Trophoblast cell (in vitro differentiated cells and primary cell): ENCODE data around the gene TMPRSS3.

Experiments
- DNase-seq, 2 donors: peaks; one replicate each; pipeline ENCODE4 v3.0.0-alpha.2; 2016
- H2AFZ ChIP-seq: 2 replicates; pipeline ENCODE4 v1.6.1; 2013; ENCODE audit warnings: low read length, moderate library complexity, mild to moderate bottlenecking; ENCODE audit not compliant: insufficient read depth, poor library complexity
- H2AK5ac ChIP-seq: 2 replicates; pipeline ENCODE4 v1.6.1; 2013; ENCODE audit warnings: mild to moderate bottlenecking, low read length
- H2BK120ac ChIP-seq: 2 replicates; pipeline ENCODE4 v1.6.1; 2013; ENCODE audit warnings: low read length, mild to moderate bottlenecking, moderate library complexity; ENCODE audit not compliant: insufficient read depth, poor library complexity
- H2BK12ac ChIP-seq: 2 replicates; pipeline ENCODE4 v1.6.1; 2013; ENCODE audit warnings: mild to moderate bottlenecking, low read length, moderate library complexity
- H2BK5ac ChIP-seq: 2 replicates; pipeline ENCODE4 v1.6.1; 2013; ENCODE audit warnings: low read length, low read depth, moderate library complexity, mild to moderate bottlenecking; ENCODE audit not compliant: poor library complexity
- H3K14ac ChIP-seq: 2 replicates; pipeline ENCODE4 v1.6.1; 2013; ENCODE audit warnings: mild to moderate bottlenecking, low read length
- H3K18ac ChIP-seq: 2 replicates; pipeline ENCODE4 v1.6.1; 2013; ENCODE audit warnings: mild to moderate bottlenecking, low read length
- H3K23ac ChIP-seq: 2 replicates; pipeline ENCODE4 v1.6.1; 2013; ENCODE audit warnings: low read length
- H3K27ac ChIP-seq: 2 replicates; pipeline ENCODE4 v1.5.1; 2013; ENCODE audit warnings: low read depth, mild to moderate bottlenecking, inconsistent platforms, low read length, moderate library complexity
- H3K27me3 ChIP-seq: 2 replicates; pipeline ENCODE4 v1.6.1; 2013; ENCODE audit warnings: inconsistent platforms, mild to moderate bottlenecking, low read length, moderate library complexity; ENCODE audit not compliant: insufficient read depth
- H3K36me3 ChIP-seq, 2 experiments: 1 replicate in 1 of 2; 2 replicates in 1 of 2; pipeline ENCODE4 v1.6.1; 2013; ENCODE audit warnings: low read length in 2 of 2, mild to moderate bottlenecking in 2 of 2, moderate library complexity in 1 of 2; ENCODE audit not compliant: insufficient read depth in 2 of 2, control insufficient read depth in 1 of 2
- H3K4ac ChIP-seq: 2 replicates; pipeline ENCODE4 v1.6.1; 2013; ENCODE audit warnings: low read depth, mild to moderate bottlenecking, low read length, moderate library complexity
- H3K4me1 ChIP-seq, 2 experiments: 1 replicate in 1 of 2; 2 replicates in 1 of 2; pipeline ENCODE4 v1.6.1; 2013; ENCODE audit warnings: low read length in 2 of 2, mild to moderate bottlenecking in 2 of 2, moderate library complexity in 1 of 2; ENCODE audit not compliant: insufficient read depth in 2 of 2, control insufficient read depth in 1 of 2
- H3K4me2 ChIP-seq: 2 replicates; pipeline ENCODE4 v1.6.1; 2013; ENCODE audit warnings: inconsistent platforms, mild to moderate bottlenecking, low read length, moderate library complexity
- H3K4me3 ChIP-seq: 2 replicates; pipeline ENCODE4 v1.5.1; 2013; ENCODE audit warnings: mild to moderate bottlenecking, low read depth, low read length, inconsistent platforms
- H3K79me1 ChIP-seq: one replicate; pipeline ENCODE4 v1.6.1; 2013; ENCODE audit warnings: low read length
- H3K79me2 ChIP-seq: 2 replicates; pipeline ENCODE4 v1.6.1; 2013; ENCODE audit warnings: low read length, mild to moderate bottlenecking; ENCODE audit not compliant: control insufficient read depth, insufficient read depth, poor library complexity
- H3K9ac ChIP-seq: 2 replicates; pipeline ENCODE4 v1.6.1; 2013; ENCODE audit warnings: mild to moderate bottlenecking, low read length
- H3K9me3 ChIP-seq: 2 replicates; pipeline ENCODE4 v1.6.1; 2013; ENCODE audit warnings: low read depth, mild to moderate bottlenecking, control low read depth, inconsistent platforms, low read length; ENCODE audit not compliant: insufficient read depth
- H4K12ac ChIP-seq: 2 replicates; pipeline ENCODE4 v1.6.1; 2013; ENCODE audit warnings: low read depth, mild to moderate bottlenecking, low read length, moderate library complexity
- H4K8ac ChIP-seq: 2 replicates; pipeline ENCODE4 v1.6.1; 2013; ENCODE audit warnings: low read depth, mild to moderate bottlenecking, low read length, moderate library complexity
- H4K91ac ChIP-seq: one replicate; pipeline ENCODE4 v1.6.1; 2013; ENCODE audit warnings: low read depth, mild to moderate bottlenecking, low read length, moderate library complexity
- WGBS: extraction: QIAGEN DNeasy Blood & Tissue Kit; methylation state at CpG from one replicate; pipeline ENCODE4 v1.1.7; 2013; ENCODE audit warnings: missing lambda C conversion rate; ENCODE audit not compliant: insufficient read length, insufficient coverage; ENCODE audit errors: extremely low coverage; 5-methylcytosine and 5-hydroxymethylcytosine counted together

The TMPRSS3 gene

DNA sequence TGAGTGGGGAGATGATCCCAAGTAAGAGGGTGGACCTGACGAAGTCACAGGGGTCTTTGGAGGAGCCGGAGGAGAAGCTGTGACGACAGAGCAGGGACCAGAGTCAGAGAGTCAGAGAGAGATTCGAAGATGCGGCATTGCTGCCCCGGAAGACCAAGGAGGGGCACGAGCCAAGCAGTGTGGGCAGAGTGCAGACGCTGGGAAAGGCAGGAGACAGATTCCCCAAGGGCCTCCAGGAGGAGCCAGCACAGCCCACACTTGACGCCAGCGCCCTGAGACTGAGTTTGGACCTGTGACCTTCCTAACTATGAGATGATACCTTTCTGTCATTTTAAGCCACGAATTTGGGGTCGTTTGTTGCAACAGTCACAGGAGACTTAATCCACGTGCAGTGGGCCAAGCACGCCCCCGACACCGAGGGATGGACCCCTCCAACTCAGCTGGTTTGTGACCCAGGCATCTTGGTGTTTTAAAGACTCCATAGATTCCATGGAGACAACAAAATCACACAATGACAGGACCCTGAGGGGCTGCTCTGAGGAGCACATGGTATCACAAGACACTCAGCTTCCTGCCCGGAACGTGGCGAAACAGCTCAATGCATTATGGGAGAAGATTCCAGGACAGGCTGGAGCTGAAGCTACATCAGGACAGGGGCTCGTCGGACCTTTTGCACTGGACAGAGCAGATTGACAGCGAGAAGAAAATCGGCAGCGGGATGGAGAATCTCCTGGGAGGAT, 18.5 kb downstream of the TMPRSS3 start:
- no peaks in the 10 kb centered on the region for H3K27me3 ChIP-seq
- no peak overlapping the region for H3K27ac ChIP-seq
- peaks cover 2% of the 10 kb centered on the region for H3K9me3 ChIP-seq
- no CpG with 5 or more reads among the region's 24 CpGs for WGBS
- H3K4ac ChIP-seq = no peak overlapping the region
- no peak overlapping the region for H3K4me3 ChIP-seq
- H4K8ac ChIP-seq = no peak overlapping the region
- no peak overlapping the region for H2AK5ac ChIP-seq
- H2BK120ac ChIP-seq = no peak overlapping the region
- no peak overlapping the region for H3K4me2 ChIP-seq
- no peak overlapping the region for H4K12ac ChIP-seq
- no peak overlapping the region for H3K9ac ChIP-seq
- no peak overlapping the region for H2AFZ ChIP-seq
- H3K18ac ChIP-seq = no peak overlapping the region
- H2BK5ac ChIP-seq = no peak overlapping the region
- H3K14ac ChIP-seq = no peak overlapping the region
- no peak overlapping the region for H4K91ac ChIP-seq
- no peak for DNase-seq
- no peaks in the 10 kb centered on the region for H3K79me2 ChIP-seq
- no peaks in the 10 kb centered on the region for H3K79me1 ChIP-seq
- no peaks in the 10 kb centered on the region for H3K4me1 ChIP-seq
- H3K23ac ChIP-seq = no peak overlapping the region
- no peaks in the 10 kb centered on the region for H3K36me3 ChIP-seq
- H2BK12ac ChIP-seq = no peak overlapping the region

DNA sequence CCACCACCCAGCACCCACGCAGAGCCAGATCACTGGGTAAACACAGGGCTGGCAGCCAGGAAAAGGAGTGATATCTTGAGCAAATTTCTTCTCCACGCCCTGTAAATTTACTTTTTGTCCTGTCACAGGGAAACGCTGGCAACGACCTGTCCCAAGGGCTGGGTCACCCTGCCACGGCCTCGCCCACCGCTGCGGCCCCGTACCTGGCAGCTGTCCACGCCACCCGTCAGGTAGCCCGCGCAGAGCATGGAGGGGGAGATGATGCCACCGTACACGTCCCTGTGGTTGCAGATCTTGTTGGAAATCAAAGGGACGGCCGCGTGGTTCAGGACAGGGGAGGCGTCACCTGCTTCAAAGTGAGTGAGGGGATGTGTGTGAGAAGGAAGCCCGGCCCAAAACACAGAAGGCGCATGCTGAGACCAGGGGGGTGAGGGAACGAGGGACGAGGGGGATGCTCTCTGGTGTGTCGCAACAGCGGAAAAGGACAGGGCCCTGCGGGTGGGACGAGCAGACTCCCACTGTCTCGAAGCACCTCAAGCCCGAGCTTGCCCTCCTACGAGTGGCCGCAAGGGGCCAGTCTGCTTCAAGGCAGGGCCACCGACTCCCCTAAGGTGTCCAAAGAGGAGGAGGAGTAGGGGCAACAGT, 19.4 kb downstream of the TMPRSS3 start:
- no peak overlapping the region for H3K4me2 ChIP-seq
- peaks cover 2% of the 10 kb centered on the region for H3K9me3 ChIP-seq
- H3K14ac ChIP-seq = no peak overlapping the region
- H4K91ac ChIP-seq = no peak overlapping the region
- H3K27me3 ChIP-seq = no peaks in the 10 kb centered on the region
- H4K8ac ChIP-seq = no peak overlapping the region
- no peaks in the 10 kb centered on the region for H3K79me2 ChIP-seq
- no peak overlapping the region for H2BK12ac ChIP-seq
- no peak for DNase-seq
- H2AK5ac ChIP-seq = no peak overlapping the region
- no peak overlapping the region for H3K23ac ChIP-seq
- no peak overlapping the region for H2BK5ac ChIP-seq
- no peak overlapping the region for H2AFZ ChIP-seq
- no CpG with 5 or more reads among the region's 32 CpGs for WGBS
- no peak overlapping the region for H3K4ac ChIP-seq
- H3K18ac ChIP-seq = no peak overlapping the region
- H3K9ac ChIP-seq = no peak overlapping the region
- no peaks in the 10 kb centered on the region for H3K79me1 ChIP-seq
- no peaks in the 10 kb centered on the region for H3K4me1 ChIP-seq
- H3K27ac ChIP-seq = no peak overlapping the region
- no peak overlapping the region for H2BK120ac ChIP-seq
- H4K12ac ChIP-seq = no peak overlapping the region
- H3K36me3 ChIP-seq = no peaks in the 10 kb centered on the region
- no peak overlapping the region for H3K4me3 ChIP-seq

DNA sequence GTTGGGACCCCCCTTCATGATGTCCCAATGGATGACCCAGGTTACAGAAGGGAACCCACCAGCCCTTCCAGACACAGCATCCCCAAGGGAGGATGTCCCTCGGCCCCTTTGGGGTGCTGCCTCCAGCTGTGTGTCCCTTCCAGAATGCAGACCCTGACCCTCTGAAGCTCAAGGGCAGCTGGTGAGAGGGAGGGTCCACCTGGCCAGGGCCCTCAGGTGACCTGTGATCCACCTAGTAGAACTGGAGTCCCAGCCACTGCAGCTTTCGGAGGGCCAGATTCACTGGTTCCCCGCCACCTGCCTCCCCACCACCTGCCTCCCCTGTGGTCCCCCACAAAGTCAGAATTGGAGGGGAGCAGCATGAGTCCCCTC, 19.9 kb downstream of the TMPRSS3 start:
- Histone ChIP-seq H3K14ac (no peak overlapping the region), H2BK120ac (no peak overlapping the region), H2BK12ac (no peak overlapping the region), H3K4ac (no peak overlapping the region), H3K79me1 (no peaks in the 10 kb centered on the region), H3K18ac (no peak overlapping the region), H3K36me3 (no peaks in the 10 kb centered on the region), H4K8ac (no peak overlapping the region), H2AFZ (no peak overlapping the region), H2BK5ac (no peak overlapping the region), H4K12ac (no peak overlapping the region), H3K4me1 (no peaks in the 10 kb centered on the region), H2AK5ac (no peak overlapping the region), H3K4me3 (no peak overlapping the region), H3K9me3 (peaks cover 2% of the 10 kb centered on the region), H3K4me2 (no peak overlapping the region), H3K9ac (no peak overlapping the region), H3K27ac (no peak overlapping the region), H3K23ac (no peak overlapping the region), H3K27me3 (no peaks in the 10 kb centered on the region), H3K79me2 (no peaks in the 10 kb centered on the region), H4K91ac (no peak overlapping the region)
- WGBS = no CpG with 5 or more reads among the region's 3 CpGs
- no peak for DNase-seq

DNA sequence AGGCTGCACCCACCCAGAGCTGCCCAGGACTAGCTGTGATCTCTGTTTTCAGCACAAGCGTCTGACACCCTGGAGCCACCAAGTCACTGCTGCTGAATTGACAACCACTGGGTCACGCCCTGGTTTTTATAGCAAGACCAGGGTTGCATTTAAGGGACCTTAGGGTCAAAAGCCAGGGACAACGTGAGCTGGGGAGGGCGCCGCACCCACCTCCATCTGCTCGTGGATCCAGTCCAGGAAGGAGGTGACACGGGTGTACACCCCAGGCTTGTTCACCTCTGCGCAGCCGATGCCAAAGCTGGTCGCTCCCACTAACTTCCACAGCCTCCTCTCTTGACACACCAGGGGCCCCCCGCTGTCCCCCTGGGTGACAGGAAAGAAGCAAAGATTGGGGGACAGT, 20.3 kb downstream of the TMPRSS3 start:
- Histone ChIP-seq H3K79me1 (no peaks in the 10 kb centered on the region), H3K4me1 (peaks cover 0 to 2% of the 10 kb centered on the region in 2 experiments), H2AK5ac (no peak overlapping the region), H3K9me3 (peaks cover 2% of the 10 kb centered on the region), H4K8ac (no peak overlapping the region), H3K14ac (no peak overlapping the region), H3K9ac (no peak overlapping the region), H4K12ac (no peak overlapping the region), H4K91ac (no peak overlapping the region), H2BK12ac (no peak overlapping the region), H3K18ac (no peak overlapping the region), H3K79me2 (no peaks in the 10 kb centered on the region), H3K27me3 (no peaks in the 10 kb centered on the region), H3K4me3 (no peak overlapping the region), H3K23ac (no peak overlapping the region), H3K4me2 (no peak overlapping the region), H3K36me3 (no peaks in the 10 kb centered on the region), H2AFZ (no peak overlapping the region), H2BK120ac (no peak overlapping the region), H3K27ac (no peak overlapping the region), H3K4ac (no peak overlapping the region), H2BK5ac (no peak overlapping the region)
- WGBS = no CpG with 5 or more reads among the region's 11 CpGs
- DNase-seq = no peak
